ENCODE measurements around the gene RPL23. TPM values are rescaled to one million over a fixed set of nuclear protein-coding genes. Genes with fewer than 3 reads are reported as not detected.
A peak's percentile ranks its signal among the peaks of the same experiment; 100 is the strongest.

The RPL23 gene
- total RNA-seq (2014; rRNA removed; shearing (Covaris generic)) = 2,873 and 3,047 TPM in 2 replicates
- polyA plus RNA-seq (2015; cell fraction: cytosol; rRNA removed) = 1,347 and 1,645 TPM in 2 replicates
- polyA plus RNA-seq (2015; cell fraction: nucleus; rRNA removed) = 232 and 381 TPM in 2 replicates

GRCh38 chr17:38853292-38854219 is at the start of gene RPL23:
Gene RPL23, minus strand, starts transcription at chr17:38853721. Its CDS starts 11 bp downstream, at chr17:38853710.
- in situ Hi-C loops (cut with HindIII; ENCODE audit: low pct_unique_long_range_greater_than_20kb, low sequenced_read_pairs) = no loop called here
- peak; percentile 98 for DNase-seq (ENCODE audit: low read depth, low spot score)

- DNase-seq (ENCODE audit: low read depth, low spot score) = no peak
- in situ Hi-C loops (cut with HindIII; ENCODE audit: low pct_unique_long_range_greater_than_20kb, low sequenced_read_pairs) = no loop called here
Measured at GRCh38 chr17:38900978-38901656, 47.6 kb upstream of the RPL23 start.

- DNase-seq (ENCODE audit: low read depth, low spot score) = no peak
- in situ Hi-C loops (cut with HindIII; ENCODE audit: low pct_unique_long_range_greater_than_20kb, low sequenced_read_pairs) = no loop called here
Measured at GRCh38 chr17:38899421-38899820, 45.9 kb upstream of the RPL23 start.

GRCh38 chr17:38898812-38899348 is 45.4 kb upstream of the RPL23 start:
- DNase-seq (ENCODE audit: low read depth, low spot score) = no peak
- in situ Hi-C loops (cut with HindIII; ENCODE audit: low pct_unique_long_range_greater_than_20kb, low sequenced_read_pairs) = no loop called here

- no peak for DNase-seq (ENCODE audit: low read depth, low spot score)
- in situ Hi-C loops (cut with HindIII; ENCODE audit: low pct_unique_long_range_greater_than_20kb, low sequenced_read_pairs) = no loop called here
Measured at GRCh38 chr17:38898291-38898679, 44.8 kb upstream of the RPL23 start.

- DNase-seq (ENCODE audit: low read depth, low spot score) = no peak
- in situ Hi-C loops (cut with HindIII; ENCODE audit: low pct_unique_long_range_greater_than_20kb, low sequenced_read_pairs) = no loop called here
Measured at GRCh38 chr17:38897671-38898290, 44.3 kb upstream of the RPL23 start.

GRCh38 chr17:38897176-38897575 is 43.7 kb upstream of the RPL23 start:
- DNase-seq (ENCODE audit: low read depth, low spot score) = no peak
- in situ Hi-C loops (cut with HindIII; ENCODE audit: low pct_unique_long_range_greater_than_20kb, low sequenced_read_pairs) = no loop called here

- no peak for DNase-seq (ENCODE audit: low read depth, low spot score)
- in situ Hi-C loops (cut with HindIII; ENCODE audit: low pct_unique_long_range_greater_than_20kb, low sequenced_read_pairs) = no loop called here
Measured at GRCh38 chr17:38896346-38896954, 42.9 kb upstream of the RPL23 start.

GRCh38 chr17:38894276-38894675 is 40.8 kb upstream of the RPL23 start:
- no peak for DNase-seq (ENCODE audit: low read depth, low spot score)
- in situ Hi-C loops (cut with HindIII; ENCODE audit: low pct_unique_long_range_greater_than_20kb, low sequenced_read_pairs) = no loop called here

GRCh38 chr17:38893607-38894006 is 40.1 kb upstream of the RPL23 start:
- in situ Hi-C loops (cut with HindIII; ENCODE audit: low pct_unique_long_range_greater_than_20kb, low sequenced_read_pairs) = no loop called here
- DNase-seq (ENCODE audit: low read depth, low spot score) = no peak

- in situ Hi-C loops (cut with HindIII; ENCODE audit: low pct_unique_long_range_greater_than_20kb, low sequenced_read_pairs) = no loop called here
- no peak for DNase-seq (ENCODE audit: low read depth, low spot score)
Measured at GRCh38 chr17:38893113-38893512, 39.6 kb upstream of the RPL23 start.

- no peak for DNase-seq (ENCODE audit: low read depth, low spot score)
- in situ Hi-C loops (cut with HindIII; ENCODE audit: low pct_unique_long_range_greater_than_20kb, low sequenced_read_pairs) = no loop called here
Measured at GRCh38 chr17:38892620-38893019, 39.1 kb upstream of the RPL23 start.

- in situ Hi-C loops (cut with HindIII; ENCODE audit: low pct_unique_long_range_greater_than_20kb, low sequenced_read_pairs) = no loop called here
Measured at GRCh38 chr17:38892083-38892482, 38.6 kb upstream of the RPL23 start.

GRCh38 chr17:38891441-38891840 is 37.9 kb upstream of the RPL23 start:
- DNase-seq (ENCODE audit: low read depth, low spot score) = no peak
- in situ Hi-C loops (cut with HindIII; ENCODE audit: low pct_unique_long_range_greater_than_20kb, low sequenced_read_pairs) = no loop called here

More at GRCh38 chr17:38892083-38892482, 38.6 kb upstream of the RPL23 start:
- DNase-seq (ENCODE audit: low read depth, low spot score) = no peak

GRCh38 chr17:38890410-38890746 is 36.9 kb upstream of the RPL23 start:
- in situ Hi-C loops (cut with HindIII; ENCODE audit: low pct_unique_long_range_greater_than_20kb, low sequenced_read_pairs) = no loop called here

GRCh38 chr17:38889745-38890409 is 36.4 kb upstream of the RPL23 start:
- in situ Hi-C loops (cut with HindIII; ENCODE audit: low pct_unique_long_range_greater_than_20kb, low sequenced_read_pairs) = no loop called here
- DNase-seq (ENCODE audit: low read depth, low spot score) = no peak

More at GRCh38 chr17:38890410-38890746, 36.9 kb upstream of the RPL23 start:
- DNase-seq (ENCODE audit: low read depth, low spot score) = no peak

- DNase-seq (ENCODE audit: low read depth, low spot score) = no peak
- in situ Hi-C loops (cut with HindIII; ENCODE audit: low pct_unique_long_range_greater_than_20kb, low sequenced_read_pairs) = no loop called here
Measured at GRCh38 chr17:38888842-38889241, 35.3 kb upstream of the RPL23 start.

Data from SK-MEL-5 (cell line).